BJ (cell line): ENCODE measurements around the gene DGLUCY. TPM values are rescaled to one million over a fixed set of nuclear protein-coding genes. Genes with fewer than 3 reads are reported as not detected.

Experiments used
- CTCF ChIA-PET: fragments of 350-600 bp; formaldehyde crosslinking; extraction: SDS; loops from one replicate; lab custom pipeline; 2021; ENCODE audit warnings: antibody characterized with exemption, inconsistent platforms; lab: Yijun Ruan, JAX
- POLR2A ChIA-PET: fragments of 300-600 bp; sonication (Branson Sonifier 250); formaldehyde crosslinking; extraction: SDS; loops from one replicate; lab custom pipeline; 2021; ENCODE audit warnings: antibody characterized with exemption; lab: Charles Lee
- DNase-seq: peaks from one replicate; pipeline ENCODE4 v3.0.0-alpha.2; 2011; ENCODE audit warnings: low read depth
- H3K27me3 ChIP-seq: 2 replicates; pipeline ENCODE4 v1.6.0; 2011; ENCODE audit warnings: low read length; ENCODE audit not compliant: control insufficient read depth, insufficient read depth
- H3K36me3 ChIP-seq: 2 replicates; pipeline ENCODE4 v1.5.1; 2011; ENCODE audit warnings: low read length; ENCODE audit not compliant: control insufficient read depth, insufficient read depth
- H3K4me3 ChIP-seq: 2 replicates; pipeline ENCODE4 v1.5.1; 2011; ENCODE audit warnings: low read depth, mild to moderate bottlenecking, control low read depth, low read length
- CTCF ChIP-seq: IDR thresholded peaks from 2 replicates; pipeline ENCODE4 v1.5.1; 2011; ENCODE audit warnings: low read depth, mild to moderate bottlenecking, control low read depth, inconsistent platforms, low read length, moderate library complexity; ENCODE audit not compliant: insufficient read depth
- polyA plus RNA-seq: library from polyadenylated mRNA; depleted of rRNA; stranded (reverse); fragments of >200 nt; gene quantifications from 2 replicates; pipeline ENCODE4 v1.2.3, GENCODE V29; 2011

Gene DGLUCY
- polyA plus RNA-seq, 1 experiment: 18.9 TPM

DNA sequence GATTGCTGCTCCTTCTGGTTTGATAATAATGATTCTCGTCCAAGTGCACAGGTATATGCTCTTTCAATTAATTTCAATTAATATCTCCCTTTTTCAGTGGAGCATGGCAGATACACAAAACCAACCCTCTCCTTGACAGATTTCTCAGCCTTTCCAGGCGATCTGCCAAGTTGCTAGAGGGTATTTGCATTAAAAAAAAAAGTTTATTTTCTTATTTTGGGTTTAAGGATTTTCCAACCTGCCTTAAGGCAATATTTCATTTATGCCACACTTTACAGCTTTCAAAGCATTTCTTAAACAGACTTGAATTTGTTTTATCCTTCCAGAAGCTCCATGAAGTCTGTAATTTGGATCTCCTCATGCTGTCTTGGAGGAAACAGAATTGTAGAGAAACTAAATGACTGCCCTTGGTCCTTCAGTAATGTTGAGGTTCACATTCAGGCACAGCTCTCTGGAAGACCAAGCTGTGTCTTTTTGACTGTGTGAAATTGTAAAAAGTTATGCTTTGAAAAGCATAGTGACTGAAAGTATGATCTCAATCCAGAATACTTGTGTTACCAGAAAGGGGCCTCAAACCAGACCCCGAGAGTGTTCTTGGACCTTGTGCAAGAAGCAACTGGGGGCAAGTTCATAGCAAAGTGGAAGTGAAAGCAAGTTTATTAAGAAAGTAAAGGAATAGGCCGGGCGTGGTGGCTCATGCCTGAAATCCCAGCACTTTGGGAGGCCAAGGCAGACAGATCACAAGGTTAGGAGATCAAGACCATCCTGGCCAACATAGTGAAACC is 2.3 kb downstream of the DGLUCY start:
- H3K27me3 ChIP-seq: no peaks in the 10 kb centered on the region
- no peaks in the 10 kb centered on the region for H3K36me3 ChIP-seq
- no peak for DNase-seq
- no peak overlapping the region for H3K4me3 ChIP-seq
- POLR2A ChIA-PET: interaction anchor here (0.5 kb wide), 1 partner anchor 121 kb away, joined by 4 read pairs; no protein-coding TSS in a partner anchor
- CTCF ChIA-PET: interaction anchor here (0.8 kb wide), 1 partner anchor 9 kb away, joined by 3 read pairs; no protein-coding TSS in a partner anchor
- TF ChIP-seq CTCF: no peak

DNA sequence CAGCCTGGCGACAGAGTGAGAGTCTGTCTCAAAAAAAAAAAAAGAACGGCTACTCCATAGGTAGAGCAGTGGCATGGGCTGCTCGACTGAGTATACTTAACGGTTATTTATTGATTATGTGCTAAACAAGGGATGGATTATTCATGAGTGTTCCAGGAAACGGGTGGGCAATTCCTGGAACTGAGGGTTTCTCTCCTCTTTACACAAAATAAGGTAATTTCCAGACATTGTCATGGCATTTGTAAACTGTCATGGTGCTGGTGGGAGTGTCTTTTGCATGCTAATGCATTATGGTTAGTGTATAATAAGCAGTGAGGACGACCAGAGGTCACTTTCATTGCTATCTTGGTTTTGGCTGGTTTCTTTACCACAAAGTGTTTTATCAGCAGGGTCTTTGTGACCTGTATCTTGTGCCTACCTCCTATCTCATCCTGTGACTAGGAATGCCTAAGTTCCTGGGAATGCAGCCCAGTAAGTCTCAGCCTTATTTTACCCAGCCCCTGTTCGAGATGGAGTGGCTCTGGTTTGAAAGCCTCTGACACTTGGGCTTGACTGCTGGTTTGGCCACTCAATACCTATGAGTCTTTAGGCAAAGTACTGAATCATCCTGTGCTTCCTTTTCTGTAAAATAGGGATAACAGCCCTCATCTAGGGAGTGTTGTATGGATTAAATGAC is 3.2 kb downstream of the DGLUCY start:
- ChIA-PET CTCF (interaction anchor here (0.8 kb wide), 1 partner anchor 10 kb away, joined by 3 read pairs; no protein-coding TSS in a partner anchor), POLR2A (no interaction called here)

DNA sequence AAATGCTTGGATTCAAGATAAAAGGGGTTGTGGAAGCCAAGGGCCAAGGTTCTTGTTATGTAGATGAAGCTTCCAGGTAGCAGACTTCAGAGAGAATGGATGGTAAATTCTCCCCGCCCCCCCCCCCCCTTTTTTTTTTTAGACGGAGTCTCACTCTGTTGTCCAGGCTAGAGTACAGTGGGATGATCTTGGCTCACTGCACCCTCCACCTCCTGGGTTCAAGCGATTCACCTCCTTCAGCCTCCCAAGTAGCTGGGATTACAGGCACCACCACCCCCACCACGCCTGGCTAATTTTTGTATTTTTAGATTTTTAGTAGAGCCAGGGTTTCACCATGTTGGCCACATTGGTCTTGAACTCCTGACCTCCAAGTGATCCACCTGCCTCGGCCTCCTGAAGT is 4.1 kb downstream of the DGLUCY start:
- no peak for TF ChIP-seq CTCF
- ChIA-PET CTCF (no interaction called here), POLR2A (no interaction called here)
- DNase-seq: no peak
- Histone ChIP-seq H3K4me3 (no peak overlapping the region), H3K27me3 (no peaks in the 10 kb centered on the region), H3K36me3 (no peaks in the 10 kb centered on the region)

More for the DNA sequence above, 3.2 kb downstream of the DGLUCY start:
- DNase-seq: no peak
- H3K27me3 ChIP-seq: no peaks in the 10 kb centered on the region
- no peak overlapping the region for H3K4me3 ChIP-seq
- TF ChIP-seq CTCF: no peak
- H3K36me3 ChIP-seq: no peaks in the 10 kb centered on the region

DNA sequence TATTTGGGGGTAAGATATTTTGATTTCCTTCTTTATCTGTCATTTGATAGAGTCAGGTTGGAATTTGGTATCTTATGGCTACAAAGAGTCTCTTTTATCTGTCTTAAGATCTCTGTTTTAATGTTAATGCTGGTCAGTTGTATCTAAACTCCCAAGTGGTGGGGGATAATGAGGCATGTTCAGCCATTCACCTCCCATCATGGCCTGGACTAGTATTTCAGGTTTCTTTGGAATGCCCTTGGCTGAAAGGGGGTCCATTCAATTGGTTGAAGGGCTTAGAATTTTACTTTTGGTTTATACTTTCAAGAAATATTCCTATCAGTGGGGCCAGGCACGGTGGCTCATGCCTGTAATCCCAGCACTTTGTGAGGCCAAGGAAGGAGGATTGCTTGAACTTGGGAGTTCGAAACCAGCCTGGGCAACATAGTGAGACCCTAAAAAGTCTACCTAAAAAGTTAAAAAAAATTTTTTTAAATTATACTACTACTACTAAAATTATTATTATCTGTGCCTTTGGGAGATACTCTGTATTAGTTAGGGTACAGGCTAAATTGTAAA is 4.7 kb downstream of the DGLUCY start:
- TF ChIP-seq CTCF: no peak
- DNase-seq: no peak
- Histone ChIP-seq H3K4me3 (no peak overlapping the region), H3K36me3 (no peaks in the 10 kb centered on the region), H3K27me3 (no peaks in the 10 kb centered on the region)
- CTCF ChIA-PET: interaction anchor here (0.6 kb wide), 1 partner anchor 19 kb away, joined by 3 read pairs; no protein-coding TSS in a partner anchor
- POLR2A ChIA-PET: no interaction called here
